Suprapubic skin (tissue), 3 donors: Measurements from ENCODE around the gene ARSB.

ENCODE experiments used
- CTCF ChIP-seq, 2 donors: fragments of 200-600 bp in 1 of 2; fragments of 450-650 bp in 1 of 2; sonication (generic) in 1 of 2; IDR thresholded peaks; one replicate each; pipeline ENCODE4 v1.5.1; 2016 to 2019; ENCODE audit warnings: antibody characterized with exemption in 2 of 2, mild to moderate bottlenecking in 1 of 2, moderate library complexity in 1 of 2
- EP300 ChIP-seq: sonication (generic); formaldehyde crosslinking; IDR thresholded peaks from one replicate; pipeline ENCODE4 v1.6.1; 2017; ENCODE audit warnings: antibody characterized with exemption
- POLR2A ChIP-seq, 2 donors: fragments of 450-650 bp; IDR thresholded peaks; one replicate each; pipeline ENCODE4 v1.6.1; 2017; ENCODE audit warnings: antibody characterized with exemption in 2 of 2, mild to moderate bottlenecking in 2 of 2, moderate library complexity in 2 of 2

- TF ChIP-seq CTCF (IDR thresholded peaks at IDR 0.05) (no peak), EP300 (no peak), POLR2A (IDR thresholded peaks at IDR 0.05) (no peak)
These were observed 228.3 kb downstream of the ARSB start for GRCh38 chr5:78756858-78757257.
